HG02884 (cell line): ENCODE measurements around the gene ABLIM2.

Source experiments
- ATAC-seq: cut with Tn5 transposase; IDR thresholded peaks from one replicate; pipeline ENCODE4 v1.9.1; 2021; ENCODE audit warnings: mild to moderate bottlenecking, moderate library complexity; ENCODE audit not compliant: unreplicated experiment

The ABLIM2 gene

GRCh38 chr4:8123389-8123788 is 35.2 kb downstream of the ABLIM2 start:
- ATAC-seq, result no peak

- no peak for ATAC-seq
Measured at GRCh38 chr4:8122746-8123145, 35.9 kb downstream of the ABLIM2 start.

- ATAC-seq, result no peak
Measured at GRCh38 chr4:8121292-8122015, 37.2 kb downstream of the ABLIM2 start.

- ATAC-seq, result no peak
Measured at GRCh38 chr4:8120501-8120900, 38.1 kb downstream of the ABLIM2 start.

GRCh38 chr4:8119877-8120276 is 38.7 kb downstream of the ABLIM2 start:
- no peak for ATAC-seq

DNA sequence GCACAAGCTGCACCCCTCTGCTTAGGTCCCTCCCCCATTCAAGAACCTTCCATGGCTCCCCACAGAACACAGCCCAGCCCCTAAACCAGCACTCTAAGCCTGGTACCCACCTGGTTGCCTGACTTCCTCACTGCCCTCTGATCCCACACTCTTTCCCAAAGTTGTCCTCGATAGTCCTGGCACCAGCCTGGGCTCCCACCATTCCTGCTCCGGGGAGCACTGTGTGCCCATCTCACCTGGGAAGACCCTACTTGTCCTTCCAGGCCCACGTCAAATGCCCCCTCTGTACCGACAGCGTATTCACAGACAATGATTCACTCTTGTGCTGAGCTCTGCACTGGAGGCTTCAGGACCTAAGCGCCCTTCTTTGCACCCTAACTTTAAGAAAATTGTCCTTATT is 40.1 kb downstream of the ABLIM2 start:
- ATAC-seq, result no peak

- ATAC-seq, result no peak
Measured at GRCh38 chr4:8118035-8118434, 40.6 kb downstream of the ABLIM2 start.

- peak; percentile 54 for ATAC-seq
Measured at GRCh38 chr4:8117278-8117682, 41.3 kb downstream of the ABLIM2 start.

DNA sequence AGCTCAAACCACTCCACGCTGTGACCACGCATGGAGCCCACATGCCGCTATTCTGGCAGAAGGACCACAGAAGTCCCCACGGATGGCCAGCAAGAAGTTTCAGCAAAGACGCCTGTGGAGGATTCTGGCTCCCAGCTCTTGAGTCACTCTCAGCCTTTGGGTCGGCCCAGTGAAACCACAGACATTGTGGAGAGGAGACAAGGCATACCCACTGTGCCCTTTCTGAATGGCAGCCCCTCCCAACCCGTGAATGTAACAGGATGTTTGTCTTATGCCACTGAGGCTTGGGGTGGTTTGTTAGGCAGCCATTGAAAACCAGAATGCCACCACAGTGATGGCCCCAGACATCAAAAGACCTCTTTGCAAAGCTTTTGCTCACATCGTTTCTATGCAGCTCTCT is 42.7 kb downstream of the ABLIM2 start:
- no peak for ATAC-seq

DNA sequence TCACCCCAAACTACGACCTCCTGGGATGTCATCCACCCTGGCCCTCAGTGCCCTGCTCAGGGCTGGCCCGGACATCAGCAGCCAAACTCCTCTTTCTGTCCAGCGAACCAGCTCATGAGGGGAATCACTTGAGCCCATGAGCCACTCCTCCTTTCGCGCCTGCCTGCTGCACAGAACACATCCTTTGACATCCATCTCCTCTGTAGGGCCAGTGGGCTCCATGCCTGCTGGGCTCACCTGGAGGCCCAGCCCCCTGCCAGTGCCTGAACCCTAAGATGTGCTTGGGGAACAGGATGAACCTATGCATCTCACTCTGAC is 43.5 kb downstream of the ABLIM2 start:
- ATAC-seq, result no peak

GRCh38 chr4:8114456-8115202 is 44.0 kb downstream of the ABLIM2 start:
- no peak for ATAC-seq

- ATAC-seq, result no peak
Measured at GRCh38 chr4:8113611-8114377, 44.8 kb downstream of the ABLIM2 start.

DNA sequence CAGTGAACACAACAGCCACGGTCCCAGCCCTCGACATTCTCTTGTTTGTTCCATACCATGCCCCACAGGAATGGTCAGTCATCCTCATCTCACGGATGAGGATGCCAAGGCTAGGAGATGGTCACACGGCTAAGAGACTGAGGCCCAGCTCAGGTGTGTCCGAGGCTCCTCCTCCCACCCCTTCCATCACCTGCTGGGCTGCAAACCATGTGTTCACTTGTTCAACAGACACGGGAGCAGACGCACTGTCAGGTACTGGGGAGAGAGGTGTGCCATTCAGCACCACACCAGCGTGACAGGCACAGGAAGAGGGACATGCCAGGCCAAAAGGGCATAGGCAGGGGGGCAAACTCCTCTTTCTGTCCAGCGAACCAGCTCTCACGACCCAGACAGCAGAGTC is 45.9 kb downstream of the ABLIM2 start:
- ATAC-seq, result no peak

- no peak for ATAC-seq
Measured at GRCh38 chr4:8112036-8112576, 46.5 kb downstream of the ABLIM2 start.

DNA sequence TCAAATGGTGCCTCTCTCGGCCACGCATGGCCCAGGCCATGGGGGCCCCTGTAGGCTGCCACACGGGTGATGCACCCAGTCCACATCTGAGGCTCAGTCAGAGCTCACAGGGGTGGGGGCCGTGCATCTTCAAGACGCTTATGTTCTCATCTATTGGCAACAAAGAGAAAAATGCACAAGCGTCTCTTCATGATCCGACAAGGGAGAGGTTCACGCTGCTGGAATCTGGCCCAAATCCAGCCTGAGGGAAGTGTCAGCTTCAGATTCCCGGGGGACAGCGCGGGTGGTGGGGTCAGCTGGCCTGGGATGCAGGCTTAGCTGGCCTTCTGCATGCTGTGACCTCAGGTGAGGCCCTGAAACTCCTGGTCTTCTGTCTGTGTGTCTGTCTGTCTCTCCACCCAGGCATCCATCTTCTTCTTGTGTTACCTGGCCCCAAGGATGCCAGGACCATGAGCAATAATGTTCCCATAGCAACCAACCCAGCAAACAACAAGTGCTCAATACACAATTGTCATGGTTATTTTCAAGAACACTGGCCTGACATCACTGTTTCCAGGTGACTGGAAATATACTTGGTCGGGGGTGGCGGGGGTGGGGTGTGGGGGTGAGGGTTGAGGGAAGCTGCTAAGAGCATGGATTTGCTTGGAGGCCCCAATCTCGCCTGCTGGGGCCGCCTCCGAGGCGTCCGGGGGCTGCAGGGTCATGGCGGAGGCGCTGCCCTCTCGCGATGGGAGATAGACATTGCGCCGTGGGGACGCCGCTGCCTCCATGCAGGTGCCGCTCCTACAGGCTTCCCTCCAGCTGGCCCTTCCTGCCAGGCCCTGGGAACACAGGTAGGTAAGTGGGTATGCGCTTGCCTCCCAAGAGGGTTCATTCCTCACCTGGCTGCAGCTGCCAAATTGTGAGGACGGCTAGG is 48.3 kb downstream of the ABLIM2 start:
- no peak for ATAC-seq

DNA sequence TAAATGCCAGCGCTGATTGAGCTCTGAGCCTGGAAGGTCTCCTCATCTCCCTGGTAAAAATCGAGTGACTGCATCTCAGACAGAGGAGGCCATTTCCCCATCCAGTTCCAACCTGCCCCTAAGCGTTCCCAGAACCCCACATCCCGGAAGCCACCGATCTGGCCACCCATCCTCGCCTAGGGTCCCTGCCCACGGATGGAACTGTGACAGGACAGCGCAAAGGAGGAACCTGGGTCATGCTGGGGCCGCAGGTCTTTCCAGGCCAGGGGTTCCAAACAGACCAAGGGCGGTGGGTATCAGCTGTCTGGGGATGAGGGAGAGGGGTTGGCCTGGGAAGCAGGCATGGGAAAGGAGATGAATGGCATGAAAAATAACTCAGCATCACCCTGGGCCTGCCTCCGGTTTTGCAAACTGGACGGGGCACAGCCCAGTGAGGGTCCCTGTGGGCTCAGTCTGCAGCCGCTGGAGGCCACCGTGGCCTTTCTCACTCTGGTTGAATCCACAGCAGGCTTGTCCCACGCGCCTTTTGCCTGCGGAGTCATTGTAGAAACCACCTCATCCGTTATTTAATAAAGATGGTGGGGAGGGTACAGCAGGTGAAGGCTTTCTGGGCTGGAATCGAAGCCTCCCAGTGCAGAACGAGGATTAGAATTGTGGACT is 49.1 kb downstream of the ABLIM2 start:
- no peak for ATAC-seq

DNA sequence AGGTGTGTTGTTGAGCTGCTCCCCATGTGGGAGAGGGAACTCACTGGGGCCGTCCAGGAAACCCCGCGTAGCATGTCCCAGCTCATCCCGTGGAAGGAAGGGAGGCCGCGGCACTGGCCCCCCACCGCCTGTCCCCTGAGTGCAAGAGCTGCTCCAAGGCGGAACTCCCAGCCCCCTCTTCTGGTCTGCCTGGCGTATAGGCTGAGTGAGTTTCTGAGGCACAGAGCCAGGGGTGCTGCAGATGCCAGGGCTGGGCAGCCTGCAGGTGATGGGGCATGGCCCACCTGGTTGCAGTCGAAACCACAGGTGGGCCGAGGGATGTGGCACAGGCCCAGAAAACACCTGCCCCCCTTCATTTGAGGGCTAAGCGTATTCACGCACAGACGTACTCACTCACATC is 49.6 kb downstream of the ABLIM2 start:
- no peak for ATAC-seq

DNA sequence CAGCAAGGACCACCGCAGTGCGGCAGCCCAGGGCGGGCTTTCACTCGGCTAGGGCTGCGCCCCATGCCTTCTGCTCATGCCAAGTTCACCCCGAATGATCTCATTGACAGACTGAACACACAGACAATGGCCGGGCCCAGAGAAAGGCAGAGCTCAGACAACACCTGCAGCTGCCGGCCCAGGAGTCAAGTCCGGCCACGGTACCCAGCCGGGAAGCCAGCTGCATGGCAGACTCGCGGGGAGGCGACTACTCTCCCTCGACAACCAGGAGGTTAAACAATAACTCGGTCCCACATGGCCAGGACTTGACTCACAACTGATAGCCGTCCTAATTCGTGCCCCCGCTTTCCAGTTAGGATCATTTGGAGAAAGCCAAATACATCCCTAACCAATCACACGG is 50.4 kb downstream of the ABLIM2 start:
- ATAC-seq, result no peak

DNA sequence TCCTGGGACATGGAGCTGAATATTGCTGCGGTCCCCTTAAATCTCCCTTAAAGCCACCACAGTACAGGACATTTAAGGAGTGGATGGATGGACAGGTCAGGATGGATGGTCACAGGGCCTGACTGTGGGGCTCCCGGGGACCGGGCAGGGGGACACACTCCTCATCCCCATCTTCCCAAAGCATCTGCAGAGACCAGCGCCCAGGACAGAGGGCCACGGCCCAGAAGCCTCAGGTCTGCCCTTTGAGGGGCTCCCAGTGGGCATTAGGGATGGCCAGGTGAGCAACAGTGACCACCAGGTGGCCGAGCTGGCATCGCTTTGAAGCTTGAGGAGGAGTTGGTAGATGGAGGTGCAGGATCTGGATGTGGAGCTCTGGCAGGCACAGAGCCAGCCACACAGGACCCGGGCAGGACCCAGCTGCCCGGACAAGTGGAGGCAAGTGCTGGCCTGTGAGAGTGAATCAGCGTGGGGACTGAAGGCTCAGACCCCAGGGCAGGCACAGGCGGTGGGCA is 51.4 kb downstream of the ABLIM2 start:
- ATAC-seq, result no peak

- ATAC-seq, result no peak
Measured at GRCh38 chr4:8106451-8107025, 52.1 kb downstream of the ABLIM2 start.
